Body of pancreas (tissue), 4 donors: ENCODE data around the gene MYBBP1A.

Experiments
- CTCF ChIP-seq, 7 experiments: fragments of 450-650 bp in 4 of 7; fragments of 200-600 bp in 3 of 7; sonication (generic) in 3 of 7; IDR thresholded peaks; one replicate each; pipeline ENCODE4 v1.5.1; 2016 to 2019; ENCODE audit warnings: antibody characterized with exemption in 7 of 7
- POLR2A ChIP-seq, 3 donors: fragments of 450-650 bp; IDR thresholded peaks; one replicate each; pipeline ENCODE4 v1.6.1; 2016; ENCODE audit warnings: antibody characterized with exemption in 3 of 3, mild to moderate bottlenecking in 2 of 3

- TF ChIP-seq CTCF (IDR thresholded peaks at IDR 0.05) (no peak), POLR2A (IDR thresholded peaks at IDR 0.05) (no peak)
Observed at GRCh38 chr17:4530799-4531730, 24.1 kb downstream of the MYBBP1A start.
